Chondrocyte (in vitro differentiated cells): ENCODE measurements around the gene ANKK1. TPM values are rescaled to one million over a fixed set of nuclear protein-coding genes. Genes with fewer than 3 reads are reported as not detected.

Experiments used
- DNase-seq: peaks from one replicate; pipeline ENCODE4 v3.0.0; 2021; ENCODE audit warnings: mixed read lengths, low spot score
- H3K27ac Mint-ChIP-seq: one replicate; pipeline ENCODE4 v1.8.0; 2021; ENCODE audit warnings: mild to moderate bottlenecking, moderate library complexity, mixed read lengths; ENCODE audit not compliant: unreplicated experiment
- H3K27me3 Mint-ChIP-seq: 2 replicates; pipeline ENCODE4 v1.8.0; 2021; ENCODE audit warnings: low read depth, mixed read lengths
- H3K36me3 Mint-ChIP-seq: 2 replicates; pipeline ENCODE4 v1.8.0; 2021; ENCODE audit warnings: low read depth, mixed read lengths
- H3K4me1 Mint-ChIP-seq: 2 replicates; pipeline ENCODE4 v1.8.0; 2021; ENCODE audit warnings: low read depth, mild to moderate bottlenecking, mixed read lengths
- H3K4me3 Mint-ChIP-seq: one replicate; pipeline ENCODE4 v1.8.0; 2021; ENCODE audit warnings: mild to moderate bottlenecking, moderate library complexity, mixed read lengths; ENCODE audit not compliant: unreplicated experiment
- H3K9me3 Mint-ChIP-seq: 2 replicates; pipeline ENCODE4 v1.8.0; 2021; ENCODE audit warnings: low read depth, mixed read lengths
- CTCF ChIP-seq: fragments of 200-600 bp; sonication (generic); IDR thresholded peaks from 2 replicates; pipeline ENCODE4 v1.5.0; 2021; ENCODE audit warnings: antibody characterized with exemption, mild to moderate bottlenecking, moderate library complexity
- total RNA-seq: library from RNA; stranded (reverse); gene quantifications from 3 replicates; pipeline ENCODE4 v1.2.1, GENCODE V29; 2021

Gene ANKK1
- total RNA-seq, 1 donor from 2014 or later, result not detected

DNA sequence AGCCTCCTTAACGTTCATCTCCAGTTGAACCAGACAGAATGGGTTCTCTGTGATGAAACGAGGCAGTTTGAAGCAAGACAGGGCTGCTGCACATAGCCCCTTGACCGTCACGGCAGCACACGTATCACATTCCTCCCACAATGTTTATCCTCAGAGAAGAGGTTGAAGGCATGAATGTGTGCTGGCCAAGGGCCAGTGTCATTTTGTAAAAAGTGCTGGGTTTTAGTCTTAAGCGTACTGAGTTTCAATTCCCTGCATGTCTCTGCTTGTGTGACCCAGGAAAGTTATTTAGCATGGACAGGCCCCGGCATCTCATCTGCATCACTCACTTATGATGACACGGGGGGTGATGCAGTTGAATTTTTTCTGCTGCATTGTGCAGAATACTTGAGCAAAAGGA is 41.6 kb upstream of the ANKK1 start:
- Mint-ChIP-seq H3K4me1 (peaks cover 9% of the 10 kb centered on the region), H3K9me3 (no peaks in the 10 kb centered on the region), H3K36me3 (peaks cover 7% of the 10 kb centered on the region), H3K27ac (no peak overlapping the region), H3K4me3 (no peak overlapping the region), H3K27me3 (no peaks in the 10 kb centered on the region)
- no peak for DNase-seq
- TF ChIP-seq CTCF, result no peak

DNA sequence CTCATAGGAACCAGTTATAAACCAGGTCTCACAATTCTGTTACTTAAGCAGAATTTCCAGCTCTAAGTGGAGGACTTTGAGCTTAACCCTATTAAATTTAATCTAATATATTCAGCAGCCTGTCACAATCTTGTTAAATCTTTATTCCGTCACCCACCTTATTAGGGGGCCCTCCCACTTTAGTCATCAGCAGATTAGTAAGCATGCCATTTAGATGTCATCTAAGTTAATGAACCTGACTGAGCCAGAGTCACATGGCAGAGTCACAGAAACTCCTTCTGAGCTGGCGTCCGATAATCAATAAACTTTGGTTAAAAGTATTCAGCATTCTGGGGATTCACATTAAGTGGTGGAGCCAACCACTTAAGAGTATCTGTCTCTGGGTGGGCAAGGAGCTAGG is 38.1 kb upstream of the ANKK1 start:
- H3K4me3 Mint-ChIP-seq, result no peak overlapping the region
- no peaks in the 10 kb centered on the region for H3K27me3 Mint-ChIP-seq
- peaks cover 9% of the 10 kb centered on the region for H3K4me1 Mint-ChIP-seq
- peaks cover 6% of the 10 kb centered on the region for H3K9me3 Mint-ChIP-seq
- H3K27ac Mint-ChIP-seq, result no peak overlapping the region
- peaks cover 14% of the 10 kb centered on the region for H3K36me3 Mint-ChIP-seq
- no peak for DNase-seq
- no peak for TF ChIP-seq CTCF

DNA sequence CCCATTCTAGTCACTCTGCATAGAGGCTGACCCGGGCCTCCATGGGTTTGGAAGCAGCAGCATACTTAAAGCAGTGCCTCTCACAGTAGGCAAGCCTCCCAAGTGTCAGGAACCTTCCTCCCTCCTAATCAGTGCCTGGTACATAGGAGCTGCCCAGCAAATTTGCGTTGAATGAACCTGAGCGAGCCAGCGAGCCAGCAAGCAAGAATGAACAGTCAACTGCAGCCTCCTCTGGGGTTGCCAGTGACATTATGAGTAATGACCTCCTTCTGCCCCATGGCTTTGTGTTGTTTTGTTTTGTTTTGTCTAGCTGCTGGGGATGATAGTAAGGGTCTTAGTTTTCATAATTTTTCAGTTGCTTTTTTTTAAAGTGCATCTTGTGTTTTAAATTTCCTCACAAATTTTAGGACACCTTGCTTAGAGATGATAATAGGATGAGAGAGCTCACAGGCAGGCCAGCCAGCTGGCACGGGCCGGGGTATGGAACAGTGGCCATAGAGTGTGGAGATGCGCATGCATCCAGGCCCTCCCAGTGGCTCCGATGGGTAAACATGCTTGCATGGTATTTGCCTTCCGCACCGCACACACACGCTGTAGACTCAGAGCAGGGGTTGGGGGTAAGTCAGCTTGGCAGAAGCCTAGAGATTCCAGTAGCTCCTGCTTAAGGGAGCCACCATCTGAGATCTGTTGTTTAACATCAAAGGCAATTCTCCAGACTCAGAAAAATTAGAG is 37.1 kb upstream of the ANKK1 start:
- peaks cover 16% of the 10 kb centered on the region for H3K9me3 Mint-ChIP-seq
- H3K36me3 Mint-ChIP-seq, result peaks cover 23% of the 10 kb centered on the region
- H3K27me3 Mint-ChIP-seq, result no peaks in the 10 kb centered on the region
- H3K27ac Mint-ChIP-seq, result no peak overlapping the region
- H3K4me3 Mint-ChIP-seq, result no peak overlapping the region
- peaks cover 9% of the 10 kb centered on the region for H3K4me1 Mint-ChIP-seq
- TF ChIP-seq CTCF, result no peak
- no peak for DNase-seq

DNA sequence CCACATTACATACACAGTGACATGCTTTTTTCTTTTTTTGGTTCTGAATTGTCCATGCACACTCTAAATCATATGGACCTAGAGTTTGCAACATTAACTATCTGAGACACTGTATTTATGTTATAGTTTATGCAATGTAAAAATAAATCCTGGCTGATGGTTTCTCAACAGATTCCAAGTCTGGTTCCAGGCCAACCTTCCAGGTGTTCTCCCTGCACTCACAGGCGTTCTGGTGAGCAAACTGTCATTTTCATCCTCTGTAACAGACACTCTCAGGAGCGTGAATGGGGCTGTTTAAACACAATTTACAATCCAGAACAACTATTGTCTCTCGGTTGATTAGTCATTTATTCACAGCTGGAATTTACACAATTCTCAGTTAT is 36.5 kb upstream of the ANKK1 start:
- Mint-ChIP-seq H3K27ac (no peak overlapping the region), H3K36me3 (peaks cover 28% of the 10 kb centered on the region), H3K9me3 (peaks cover 22% of the 10 kb centered on the region), H3K4me3 (no peak overlapping the region), H3K27me3 (no peaks in the 10 kb centered on the region), H3K4me1 (peaks cover 4% of the 10 kb centered on the region)
- no peak for DNase-seq
- no peak for TF ChIP-seq CTCF

GRCh38 chr11:113351480-113351879 is 36.1 kb upstream of the ANKK1 start:
- Mint-ChIP-seq H3K36me3 (peaks cover 33% of the 10 kb centered on the region), H3K27me3 (no peaks in the 10 kb centered on the region), H3K27ac (no peak overlapping the region), H3K9me3 (peaks cover 26% of the 10 kb centered on the region), H3K4me1 (no peaks in the 10 kb centered on the region), H3K4me3 (no peak overlapping the region)
- TF ChIP-seq CTCF, result no peak
- DNase-seq, result no peak
